HCT116 (cell line): Measurements from ENCODE around the gene HECW1. TPM values are rescaled to one million over a fixed set of nuclear protein-coding genes. Genes with fewer than 3 reads are reported as not detected.

Experiments used
- ATAC-seq: fragments of 200-7000 bp; cut with Tn5 transposase; 2 replicates; pipeline ENCODE4 v1.9.1; 2020; ENCODE audit warnings: mild to moderate bottlenecking, moderate library complexity
- BruUV-seq: library from RNA; stranded (reverse); fragments of 400-500 nt; replicated peaks from 2 replicates; lab custom pipeline; 2021; lab: Mats Ljungman, UMichigan
- CTCF ChIA-PET: fragments of 300-600 bp; sonication (Branson Sonifier 250); formaldehyde crosslinking; loops from one replicate; lab custom pipeline; 2021; ENCODE audit warnings: antibody characterized with exemption; lab: Charles Lee
- POLR2A ChIA-PET: fragments of 300-600, 350-600 bp; sonication (Branson Sonifier 250); formaldehyde crosslinking; loops from one replicate; lab custom pipeline; 2021; ENCODE audit warnings: antibody characterized with exemption; lab: Charles Lee
- RAD21 ChIA-PET, 2 experiments: fragments of 300-600 bp; sonication (Branson Sonifier 250); formaldehyde crosslinking; loops; one replicate each; lab custom pipeline; 2023; ENCODE audit warnings: low total read pairs in 2 of 2; ENCODE audit not compliant: uncharacterized antibody in 2 of 2, unreplicated experiment in 2 of 2, low non-redundant PET in 1 of 2; lab: Charles Lee
- DNase-seq: peaks from one replicate; pipeline ENCODE4 v3.0.0-alpha.2; 2010; ENCODE audit warnings: low read depth, low spot score
- H2AFZ ChIP-seq: fragments of 200-600 bp; shearing (Covaris generic), sonication (generic); 2 replicates; pipeline ENCODE4 v1.6.1; 2017; ENCODE audit warnings: low read depth, mixed run types, mixed read lengths, antibody characterized with exemption, low read length; ENCODE audit not compliant: poor library complexity, severe bottlenecking
- H3K27ac ChIP-seq: 2 replicates; pipeline ENCODE4 v1.5.1; 2012; ENCODE audit warnings: low read depth, low read length
- H3K27me3 ChIP-seq: fragments of 200-600 bp; sonication (generic); 2 replicates; pipeline ENCODE4 v1.6.1; 2016; ENCODE audit warnings: mixed run types, low read length, mixed read lengths; ENCODE audit not compliant: insufficient read depth
- H3K36me3 ChIP-seq, 2 experiments: fragments of 200-500 bp in 1 of 2; fragments of 200-600 bp in 1 of 2; sonication (Bioruptor generic) in 1 of 2; sonication (generic) in 1 of 2; 2 replicates each; pipeline versions ENCODE4 v1.5.1 to v1.6.1; 2014 to 2016; ENCODE audit warnings: low read length in 2 of 2, inconsistent platforms in 1 of 2, mixed read lengths in 1 of 2, mixed run types in 1 of 2; ENCODE audit not compliant: insufficient read depth in 2 of 2, control insufficient read depth in 1 of 2
- H3K4me1 ChIP-seq, 2 experiments: fragments of 200-600 bp in 1 of 2; sonication (generic) in 1 of 2; 2 replicates each; pipeline versions ENCODE4 v1.5.1 to v1.6.1; 2012 to 2017; ENCODE audit warnings: low read length in 2 of 2, inconsistent platforms in 1 of 2, mild to moderate bottlenecking in 1 of 2, mixed read lengths in 1 of 2, mixed run types in 1 of 2, moderate library complexity in 1 of 2; ENCODE audit not compliant: insufficient read depth in 2 of 2, control insufficient read depth in 1 of 2
- H3K4me2 ChIP-seq: fragments of 200-600 bp; sonication (generic); 2 replicates; pipeline ENCODE4 v1.6.1; 2017; ENCODE audit warnings: mixed run types, low read length, mixed read lengths
- H3K4me3 ChIP-seq, 2 experiments: fragments of 200-600 bp in 1 of 2; sonication (generic) in 1 of 2; replicated peaks in 1 of 2; 2 replicates each; pipeline ENCODE4 v1.5.1; 2011 to 2016; ENCODE audit warnings: low read length in 2 of 2, control low read depth in 1 of 2, low read depth in 1 of 2, mild to moderate bottlenecking in 1 of 2, mixed read lengths in 1 of 2, mixed run types in 1 of 2
- H3K79me2 ChIP-seq: fragments of 200-600 bp; sonication (generic); 2 replicates; pipeline ENCODE4 v1.6.1; 2017; ENCODE audit warnings: mild to moderate bottlenecking, mixed run types, low read length, moderate library complexity, mixed read lengths; ENCODE audit not compliant: insufficient read depth
- H3K9ac ChIP-seq: fragments of 200-600 bp; sonication (generic); 2 replicates; pipeline ENCODE4 v1.6.1; 2016; ENCODE audit warnings: low read length, mixed read lengths
- H3K9me2 ChIP-seq: fragments of 200-600 bp; sonication (generic), shearing (Covaris generic); 2 replicates; pipeline ENCODE4 v1.6.1; 2017; ENCODE audit warnings: mixed run types, mild to moderate bottlenecking, moderate library complexity; ENCODE audit not compliant: insufficient read depth
- H3K9me3 ChIP-seq, 2 experiments: fragments of 200-500 bp in 1 of 2; fragments of 200-600 bp in 1 of 2; sonication (Bioruptor generic) in 1 of 2; sonication (generic) in 1 of 2; 2 replicates each; pipeline ENCODE4 v1.6.1; 2014 to 2017; ENCODE audit warnings: low read length in 2 of 2, mixed read lengths in 2 of 2, inconsistent platforms in 1 of 2, low read depth in 1 of 2, mild to moderate bottlenecking in 1 of 2, mixed run types in 1 of 2, moderate library complexity in 1 of 2; ENCODE audit not compliant: control insufficient read depth in 1 of 2, insufficient read depth in 1 of 2
- H4K20me1 ChIP-seq: fragments of 200-600 bp; sonication (generic), shearing (Covaris generic); 2 replicates; pipeline ENCODE4 v1.6.1; 2017; ENCODE audit warnings: mixed run types, mild to moderate bottlenecking, moderate library complexity; ENCODE audit not compliant: insufficient read depth
- CEBPB ChIP-seq: IDR thresholded peaks from 2 replicates; pipeline ENCODE4 v1.6.1; 2012; ENCODE audit warnings: low read depth
- CTCF ChIP-seq, 3 experiments: fragments of 200-600 bp in 1 of 3; sonication (generic) in 1 of 3; IDR thresholded peaks in 2 of 3; conservative IDR thresholded peaks in 1 of 3; 2 replicates each; pipeline ENCODE4 v1.5.1; 2012 to 2017; ENCODE audit warnings: low read depth in 2 of 3, low read length in 2 of 3, antibody characterized with exemption in 1 of 3, borderline replicate concordance in 1 of 3, control low read depth in 1 of 3, mild to moderate bottlenecking in 1 of 3, mixed read lengths in 1 of 3, mixed run types in 1 of 3, moderate library complexity in 1 of 3; ENCODE audit not compliant: insufficient read depth in 1 of 3
- EGR1 ChIP-seq: IDR thresholded peaks from 2 replicates; pipeline ENCODE4 v1.6.1; 2012; ENCODE audit warnings: low read depth
- FOSL1 ChIP-seq: IDR thresholded peaks from 2 replicates; pipeline ENCODE4 v1.6.1; 2012; ENCODE audit warnings: low read depth
- JUND ChIP-seq: IDR thresholded peaks from 2 replicates; pipeline ENCODE4 v1.6.1; 2012
- POLR2A ChIP-seq: IDR thresholded peaks from 2 replicates; pipeline ENCODE4 v1.7.0; 2011; ENCODE audit warnings: borderline replicate concordance; ENCODE audit not compliant: insufficient read depth, insufficient read length; ENCODE audit errors: extremely low read depth
- POLR2AphosphoS5 ChIP-seq: IDR thresholded peaks from 2 replicates; pipeline ENCODE4 v1.6.1; 2011; ENCODE audit warnings: mild to moderate bottlenecking, low read depth, low read length, moderate library complexity
- RAD21 ChIP-seq: IDR thresholded peaks from 2 replicates; pipeline ENCODE4 v1.6.1; 2012; ENCODE audit warnings: low read depth, mild to moderate bottlenecking
- SIN3A ChIP-seq: IDR thresholded peaks from 2 replicates; pipeline ENCODE4 v1.6.1; 2012; ENCODE audit warnings: low read depth
- SP1 ChIP-seq: IDR thresholded peaks from 2 replicates; pipeline ENCODE4 v1.6.1; 2012; ENCODE audit warnings: low read depth
- ZBTB33 ChIP-seq: IDR thresholded peaks from 2 replicates; pipeline ENCODE4 v1.6.1; 2011; ENCODE audit warnings: mild to moderate bottlenecking, low read length, moderate library complexity; ENCODE audit not compliant: insufficient replicate concordance; ENCODE audit errors: extremely low read depth
- ZFX ChIP-seq: fragments of 450-650 bp; IDR thresholded peaks from 2 replicates; pipeline ENCODE4 v1.6.1; 2017
- intact Hi-C: fragments of 100-400 bp; cut with micrococcal nuclease; formaldehyde crosslinking; loops from 2 replicates; pipeline ENCODE4 v1.10.0; 2022
- total RNA-seq: library from RNA; stranded (reverse); gene quantifications from one replicate; pipeline ENCODE4 v1.2.1, GENCODE V29; 2021; ENCODE audit not compliant: unreplicated experiment

HECW1 gene
- total RNA-seq, 1 experiment from 2014 or later, result 5.6 TPM

- Histone ChIP-seq H2AFZ (no peak overlapping the region), H3K9me2 (no peaks in the 10 kb centered on the region), H3K4me1 (peaks cover 0 to 8% of the 10 kb centered on the region in 2 experiments; a peak in 1 of 4 replicates), H3K36me3 (no peaks in the 10 kb centered on the region), H3K9ac (no peak overlapping the region), H3K79me2 (no peaks in the 10 kb centered on the region), H3K27me3 (no peaks in the 10 kb centered on the region), H3K4me2 (no peak overlapping the region), H3K9me3 (no peaks in the 10 kb centered on the region), H3K4me3 (no peak overlapping the region), H4K20me1 (no peaks in the 10 kb centered on the region), H3K27ac (no peak overlapping the region)
- ChIA-PET POLR2A (no interaction called here), CTCF (no interaction called here), RAD21 (no interaction called here)
- ATAC-seq, result no peak
- intact Hi-C loops, result no loop called here
- no peak for TF ChIP-seq JUND
- no peak for TF ChIP-seq ZFX
- TF ChIP-seq SP1, result no peak
- TF ChIP-seq EGR1, result no peak
- TF ChIP-seq FOSL1, result no peak
- no peak for TF ChIP-seq POLR2A
- no peak for TF ChIP-seq CEBPB
- TF ChIP-seq SIN3A, result no peak
- TF ChIP-seq ZBTB33, result no peak
- no peak for TF ChIP-seq CTCF (IDR thresholded peaks at IDR 0.05 in 2 of 3, conservative IDR thresholded peaks at IDR 0.05 in 1 of 3; ENCODE audit: borderline replicate concordance in 1 of 3, insufficient read depth in 1 of 3, low read depth in 2 of 3, low read length in 2 of 3)
- TF ChIP-seq RAD21, result no peak
- no peak for TF ChIP-seq POLR2AphosphoS5
- DNase-seq, result no peak
- no TSS peak for BruUV-seq
Measured at GRCh38 chr7:43385856-43386255, 273.4 kb downstream of the HECW1 start.
